Mesendoderm (in vitro differentiated cells): ENCODE measurements around the gene FYN.
A peak's percentile ranks its signal among the peaks of the same experiment; 100 is the strongest.

Source experiments
- DNase-seq: peaks from one replicate; pipeline ENCODE4 v3.0.0; 2013
- H2AK5ac ChIP-seq: 2 replicates; pipeline ENCODE4 v1.6.1; 2013; ENCODE audit warnings: low read length, inconsistent platforms
- H2BK120ac ChIP-seq: 2 replicates; pipeline ENCODE4 v1.6.1; 2013; ENCODE audit warnings: low read depth, mild to moderate bottlenecking, low read length, moderate library complexity, mixed read lengths
- H2BK15ac ChIP-seq: replicated peaks from 2 replicates; pipeline ENCODE4 v1.6.1; 2013; ENCODE audit warnings: low read depth, mild to moderate bottlenecking, moderate library complexity
- H2BK5ac ChIP-seq: 2 replicates; pipeline ENCODE4 v1.6.1; 2013; ENCODE audit warnings: low read length, inconsistent platforms
- H3K18ac ChIP-seq: 2 replicates; pipeline ENCODE4 v1.6.1; 2013; ENCODE audit warnings: mild to moderate bottlenecking, low read length, mixed read lengths
- H3K23ac ChIP-seq: one replicate; pipeline ENCODE4 v1.6.1; 2013; ENCODE audit warnings: low read length
- H3K27ac ChIP-seq: 2 replicates; pipeline ENCODE4 v1.5.1; 2013; ENCODE audit warnings: low read depth, mild to moderate bottlenecking, inconsistent platforms, low read length, moderate library complexity
- H3K27me3 ChIP-seq: 2 replicates; pipeline ENCODE4 v1.6.1; 2013; ENCODE audit warnings: low read length, control low read depth, mild to moderate bottlenecking, inconsistent platforms; ENCODE audit not compliant: insufficient read depth, poor library complexity
- H3K36me3 ChIP-seq: 2 replicates; pipeline ENCODE4 v1.6.1; 2013; ENCODE audit warnings: low read length, inconsistent platforms; ENCODE audit not compliant: control insufficient read depth, insufficient read depth
- H3K4ac ChIP-seq: one replicate; pipeline ENCODE4 v1.6.1; 2013; ENCODE audit warnings: low read depth, mild to moderate bottlenecking, low read length, moderate library complexity
- H3K4me1 ChIP-seq: 2 replicates; pipeline ENCODE4 v1.6.1; 2013; ENCODE audit warnings: low read depth, low read length, inconsistent platforms; ENCODE audit not compliant: control insufficient read depth
- H3K4me2 ChIP-seq: 2 replicates; pipeline ENCODE4 v1.6.1; 2013; ENCODE audit warnings: low read length
- H3K4me3 ChIP-seq: 2 replicates; pipeline ENCODE4 v1.5.1; 2013; ENCODE audit warnings: mild to moderate bottlenecking, low read length
- H3K56ac ChIP-seq: one replicate; pipeline ENCODE4 v1.6.1; 2013; ENCODE audit warnings: low read length
- H3K79me1 ChIP-seq: 2 replicates; pipeline ENCODE4 v1.6.1; 2013; ENCODE audit warnings: low read length, inconsistent platforms
- H3K79me2 ChIP-seq: 2 replicates; pipeline ENCODE4 v1.6.1; 2013; ENCODE audit warnings: mild to moderate bottlenecking, low read length; ENCODE audit not compliant: control insufficient read depth, insufficient read depth
- H3K9ac ChIP-seq: 2 replicates; pipeline ENCODE4 v1.6.1; 2013; ENCODE audit warnings: low read length, inconsistent platforms
- H4K5ac ChIP-seq: one replicate; pipeline ENCODE4 v1.6.1; 2013; ENCODE audit warnings: low read length
- H4K8ac ChIP-seq: one replicate; pipeline ENCODE4 v1.6.1; 2013; ENCODE audit warnings: low read depth, mild to moderate bottlenecking, control low read depth, low read length, moderate library complexity
- WGBS: extraction: QIAGEN DNeasy Blood & Tissue Kit; methylation state at CpG from one replicate; pipeline ENCODE4 v1.1.7; 2013; ENCODE audit warnings: low lambda C conversion rate, missing lambda C conversion rate; ENCODE audit not compliant: insufficient coverage; ENCODE audit errors: extremely low coverage; 5-methylcytosine and 5-hydroxymethylcytosine counted together

The FYN gene

DNA sequence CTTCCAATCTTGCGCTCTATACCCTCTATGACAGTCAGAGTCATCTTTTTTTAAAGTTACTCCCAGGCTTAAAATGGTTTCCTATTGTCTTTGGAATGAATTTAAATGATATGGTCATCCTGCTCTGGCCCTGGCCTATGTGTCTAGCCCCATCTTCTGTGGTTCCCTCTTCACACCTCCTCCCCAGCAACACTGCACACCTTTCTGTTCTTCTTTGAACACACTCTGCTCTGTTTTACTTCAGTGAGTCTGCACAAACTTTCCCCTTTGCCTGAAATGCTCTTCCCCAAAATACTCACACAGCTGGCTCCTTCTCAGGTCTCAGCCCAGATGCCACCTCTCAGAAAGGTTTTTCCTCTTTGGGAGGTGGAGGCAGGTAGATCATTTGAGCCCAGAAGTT lies 132.7 kb downstream of the FYN start:
- Histone ChIP-seq H3K79me2 (no peaks in the 10 kb centered on the region), H3K4me1 (no peaks in the 10 kb centered on the region), H4K5ac (no peak overlapping the region), H3K56ac (no peak overlapping the region), H3K27me3 (no peaks in the 10 kb centered on the region), H2AK5ac (no peak overlapping the region), H3K18ac (no peak overlapping the region), H2BK5ac (no peak overlapping the region), H3K4ac (no peak overlapping the region), H2BK15ac (no peak overlapping the region), H3K36me3 (no peaks in the 10 kb centered on the region), H4K8ac (no peak overlapping the region), H3K4me2 (no peak overlapping the region), H3K27ac (no peak overlapping the region), H3K4me3 (no peak overlapping the region), H3K23ac (no peak overlapping the region), H2BK120ac (no peak overlapping the region), H3K9ac (no peak overlapping the region), H3K79me1 (no peaks in the 10 kb centered on the region)
- DNase-seq, result no peak
- no CpG with 5 or more reads among the region's 1 CpG for WGBS

DNA sequence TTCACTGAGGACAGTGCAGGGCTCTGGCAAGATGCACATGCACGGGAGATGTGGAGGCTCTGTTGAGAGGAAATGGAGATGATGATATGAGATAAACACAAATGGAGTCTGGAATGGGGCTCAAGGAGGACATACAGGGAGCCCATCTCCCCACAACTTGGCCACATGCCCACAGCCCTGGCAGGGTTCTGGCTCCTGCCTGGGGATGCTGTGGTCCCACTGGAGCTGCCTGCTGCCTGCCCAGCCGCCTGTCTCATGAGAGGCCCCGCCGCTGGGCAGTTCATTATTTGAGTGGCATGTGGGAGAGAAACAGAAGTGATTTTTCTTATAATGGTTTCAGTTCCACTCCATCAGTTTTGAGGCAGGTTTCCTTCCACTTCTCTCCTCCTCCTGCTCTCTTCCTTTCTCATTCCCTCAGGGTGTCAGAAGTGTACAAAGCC lies 134.0 kb downstream of the FYN start:
- Histone ChIP-seq H3K4me3 (no peak overlapping the region), H2BK5ac (no peak overlapping the region), H3K9ac (no peak overlapping the region), H3K18ac (no peak overlapping the region), H3K4me1 (no peaks in the 10 kb centered on the region), H2AK5ac (no peak overlapping the region), H3K23ac (no peak overlapping the region), H3K36me3 (no peaks in the 10 kb centered on the region), H2BK15ac (no peak overlapping the region), H4K5ac (no peak overlapping the region), H4K8ac (no peak overlapping the region), H3K27me3 (no peaks in the 10 kb centered on the region), H3K79me1 (no peaks in the 10 kb centered on the region), H3K4ac (no peak overlapping the region), H3K27ac (no peak overlapping the region), H3K4me2 (no peak overlapping the region), H3K79me2 (no peaks in the 10 kb centered on the region), H2BK120ac (no peak overlapping the region), H3K56ac (no peak overlapping the region)
- DNase-seq, result no peak
- WGBS, result no CpG with 5 or more reads among the region's 4 CpGs

DNA sequence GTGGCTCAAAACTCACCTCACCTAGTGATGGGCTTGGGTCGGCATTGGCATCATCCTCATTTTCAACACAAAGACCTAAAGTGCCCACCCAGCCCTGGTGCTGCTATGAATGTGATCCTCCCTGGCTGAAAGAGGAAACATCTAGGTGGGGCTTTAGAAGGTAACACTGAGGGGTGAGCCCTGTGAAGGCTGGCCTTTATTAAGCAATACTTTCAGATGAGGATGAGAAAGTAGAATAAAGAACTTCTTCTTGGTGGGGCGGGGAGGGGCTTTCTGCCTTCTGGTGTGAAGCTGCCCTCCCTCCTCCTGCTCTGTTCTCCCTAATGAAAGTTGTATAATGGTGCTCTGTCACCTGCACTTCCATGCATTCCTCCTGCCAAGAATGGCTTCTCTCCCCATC lies 134.6 kb downstream of the FYN start:
- H3K27me3 ChIP-seq, result no peaks in the 10 kb centered on the region
- H3K36me3 ChIP-seq, result no peaks in the 10 kb centered on the region
- H3K27ac ChIP-seq, result no peak overlapping the region

GRCh38 chr6:111738156-111738555 lies 135.1 kb downstream of the FYN start:
- Histone ChIP-seq H3K36me3 (no peaks in the 10 kb centered on the region), H3K79me1 (no peaks in the 10 kb centered on the region), H4K8ac (no peak overlapping the region), H3K9ac (no peak overlapping the region), H3K23ac (no peak overlapping the region), H3K4me2 (no peak overlapping the region), H3K4me1 (no peaks in the 10 kb centered on the region), H2BK5ac (no peak overlapping the region), H2BK15ac (no peak overlapping the region), H3K79me2 (no peaks in the 10 kb centered on the region), H3K27me3 (no peaks in the 10 kb centered on the region), H2AK5ac (no peak overlapping the region), H3K56ac (no peak overlapping the region), H3K4me3 (no peak overlapping the region), H2BK120ac (no peak overlapping the region), H4K5ac (no peak overlapping the region), H3K4ac (no peak overlapping the region), H3K18ac (no peak overlapping the region), H3K27ac (no peak overlapping the region)
- no CpG with 5 or more reads among the region's 3 CpGs for WGBS
- peak; percentile 55 for DNase-seq

More for the DNA sequence above, 134.6 kb downstream of the FYN start:
- no peaks in the 10 kb centered on the region for H3K79me2 ChIP-seq
- no peak overlapping the region for H2BK120ac ChIP-seq
- H3K79me1 ChIP-seq, result no peaks in the 10 kb centered on the region
- no peak overlapping the region for H3K9ac ChIP-seq
- H3K4me2 ChIP-seq, result no peak overlapping the region
- H4K5ac ChIP-seq, result no peak overlapping the region
- H4K8ac ChIP-seq, result no peak overlapping the region
- H2BK15ac ChIP-seq, result no peak overlapping the region
- WGBS, result no CpG with 5 or more reads among the region's 2 CpGs
- no peak overlapping the region for H2BK5ac ChIP-seq
- H3K4ac ChIP-seq, result no peak overlapping the region
- DNase-seq, result no peak
- no peak overlapping the region for H3K23ac ChIP-seq
- H3K4me1 ChIP-seq, result no peaks in the 10 kb centered on the region
- H3K18ac ChIP-seq, result no peak overlapping the region
- no peak overlapping the region for H2AK5ac ChIP-seq
- H3K56ac ChIP-seq, result no peak overlapping the region
- H3K4me3 ChIP-seq, result no peak overlapping the region

DNA sequence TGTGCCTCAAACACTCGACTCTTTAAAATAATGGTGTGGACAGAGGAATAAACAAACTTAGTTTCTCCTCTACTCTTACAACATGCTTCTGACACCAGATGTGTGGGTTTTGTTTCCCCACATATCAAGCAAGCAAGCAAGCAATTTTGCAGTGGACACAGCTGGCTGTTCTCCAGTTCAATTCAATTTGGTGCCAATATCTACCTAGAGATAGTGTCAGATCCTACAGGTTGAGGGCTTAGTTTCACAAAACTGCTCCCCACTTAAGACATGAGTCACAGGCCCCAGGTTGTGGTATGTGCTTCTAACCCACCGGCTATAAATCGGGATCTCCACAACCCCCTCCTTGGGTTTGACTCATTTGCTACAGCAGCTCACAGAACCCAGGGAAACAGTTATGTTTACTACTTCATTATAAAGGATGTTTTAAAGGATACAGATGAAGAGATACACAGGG lies 136.2 kb downstream of the FYN start:
- Histone ChIP-seq H2BK120ac (no peak overlapping the region), H4K5ac (no peak overlapping the region), H3K18ac (no peak overlapping the region), H3K4me3 (no peak overlapping the region), H3K9ac (no peak overlapping the region), H3K79me1 (no peaks in the 10 kb centered on the region), H3K79me2 (no peaks in the 10 kb centered on the region), H3K4ac (no peak overlapping the region), H3K56ac (no peak overlapping the region), H2BK15ac (no peak overlapping the region), H3K23ac (no peak overlapping the region), H3K4me2 (no peak overlapping the region), H3K27ac (no peak overlapping the region), H3K36me3 (no peaks in the 10 kb centered on the region), H2AK5ac (no peak overlapping the region), H4K8ac (no peak overlapping the region), H3K4me1 (no peaks in the 10 kb centered on the region), H2BK5ac (no peak overlapping the region), H3K27me3 (no peaks in the 10 kb centered on the region)
- DNase-seq, result no peak
- WGBS, result no CpG with 5 or more reads among the region's 3 CpGs

GRCh38 chr6:111736005-111736608 lies 137.1 kb downstream of the FYN start:
- H3K4ac ChIP-seq, result no peak overlapping the region
- H4K5ac ChIP-seq, result no peak overlapping the region
- no peaks in the 10 kb centered on the region for H3K79me1 ChIP-seq
- no peak overlapping the region for H3K56ac ChIP-seq
- no peak overlapping the region for H4K8ac ChIP-seq
- no peaks in the 10 kb centered on the region for H3K36me3 ChIP-seq
- H3K9ac ChIP-seq, result no peak overlapping the region
- H2BK15ac ChIP-seq, result no peak overlapping the region
- WGBS, result no CpG with 5 or more reads among the region's 4 CpGs
- H3K23ac ChIP-seq, result no peak overlapping the region
- no peak overlapping the region for H2BK5ac ChIP-seq
- no peaks in the 10 kb centered on the region for H3K79me2 ChIP-seq
- no peak overlapping the region for H3K18ac ChIP-seq
- H3K4me1 ChIP-seq, result peaks cover 5% of the 10 kb centered on the region
- no peak overlapping the region for H3K4me3 ChIP-seq
- no peak for DNase-seq
- H3K4me2 ChIP-seq, result no peak overlapping the region
- no peaks in the 10 kb centered on the region for H3K27me3 ChIP-seq
- H2BK120ac ChIP-seq, result no peak overlapping the region
- no peak overlapping the region for H3K27ac ChIP-seq
- no peak overlapping the region for H2AK5ac ChIP-seq
